HepG2 (cell line): Measurements from ENCODE around the gene DLL1. TPM values are rescaled to one million over a fixed set of nuclear protein-coding genes. Genes with fewer than 3 reads are reported as not detected.

Source experiments
- ATAC-seq: fragments of 200-7000 bp; cut with Tn5 transposase; 3 replicates; pipeline ENCODE4 v1.9.1; 2020; ENCODE audit warnings: mild to moderate bottlenecking, moderate library complexity
- BruUV-seq: library from RNA; stranded (reverse); fragments of 400-500 nt; replicated peaks from 2 replicates; lab custom pipeline; 2021; lab: Mats Ljungman, UMichigan
- CTCF ChIA-PET: fragments of 300-600 bp; formaldehyde crosslinking; extraction: SDS; loops from one replicate; lab custom pipeline; 2021; ENCODE audit warnings: low total read pairs, inconsistent platforms, low intra/inter-chr PET ratio; lab: Yijun Ruan, JAX
- POLR2A ChIA-PET: fragments of 350-600 bp; sonication (Branson Sonifier 250); formaldehyde crosslinking; loops from one replicate; lab custom pipeline; 2020; ENCODE audit warnings: antibody characterized with exemption, inconsistent platforms; lab: Yijun Ruan, JAX
- DNase-seq: peaks from one replicate; pipeline ENCODE4 v3.0.0-alpha.2; 2015; ENCODE audit warnings: low spot score
- FAIRE-seq: peaks from 3 replicates; lab custom pipeline; 2011; peaks lifted over from hg19 to GRCh38; lab: Jason Lieb, UNC
- H2AFZ ChIP-seq: one replicate; pipeline ENCODE4 v1.6.1; 2011; ENCODE audit warnings: low read length, inconsistent platforms
- H3K27ac ChIP-seq: fragments of 300-600 bp; 3 replicates; pipeline ENCODE4 v1.8.0; 2011; ENCODE audit warnings: mixed run types, mild to moderate bottlenecking, mixed read lengths, low read length, inconsistent platforms; ENCODE audit not compliant: insufficient read depth; ENCODE audit errors: extremely low read length
- H3K27me3 ChIP-seq, 2 experiments: fragments of 200-600 bp in 1 of 2; 2 replicates in 1 of 2; 3 replicates in 1 of 2; pipeline versions ENCODE4 v1.6.0 to v1.8.0; 2011; ENCODE audit warnings: low read length in 2 of 2, mild to moderate bottlenecking in 2 of 2, moderate library complexity in 2 of 2, inconsistent platforms in 1 of 2; ENCODE audit not compliant: insufficient read depth in 2 of 2, control insufficient read depth in 1 of 2
- H3K36me3 ChIP-seq, 2 experiments: fragments of 200-600 bp in 1 of 2; replicated peaks in 1 of 2; 2 replicates in 1 of 2; 3 replicates in 1 of 2; pipeline versions ENCODE4 v1.5.1 to v1.8.0; 2011; ENCODE audit warnings: low read length in 2 of 2, inconsistent platforms in 1 of 2; ENCODE audit not compliant: insufficient read depth in 2 of 2, control insufficient read depth in 1 of 2
- H3K4me1 ChIP-seq: 2 replicates; pipeline ENCODE4 v1.5.1; 2012; ENCODE audit warnings: low read length, inconsistent platforms; ENCODE audit not compliant: insufficient read depth
- H3K4me2 ChIP-seq: 2 replicates; pipeline ENCODE4 v1.6.0; 2011; ENCODE audit warnings: low read depth, low read length, inconsistent platforms
- H3K4me3 ChIP-seq, 3 experiments: fragments of 200-600 bp in 1 of 3; sonication (generic), shearing (Covaris generic) in 1 of 3; replicated peaks in 1 of 3; 2 replicates each; pipeline ENCODE4 v1.5.1; 2011 to 2016; ENCODE audit warnings: low read length in 3 of 3, inconsistent platforms in 2 of 3, low read depth in 2 of 3, mild to moderate bottlenecking in 2 of 3, control low read depth in 1 of 3, mixed read lengths in 1 of 3; ENCODE audit not compliant: insufficient read depth in 1 of 3
- H3K79me2 ChIP-seq: one replicate; pipeline ENCODE4 v1.6.1; 2011; ENCODE audit warnings: low read length, inconsistent platforms; ENCODE audit not compliant: insufficient read depth
- H3K9ac ChIP-seq: 2 replicates; pipeline ENCODE4 v1.6.0; 2011; ENCODE audit warnings: mild to moderate bottlenecking, low read depth, low read length, inconsistent platforms; ENCODE audit not compliant: insufficient read depth
- H3K9me3 ChIP-seq: 2 replicates; pipeline ENCODE4 v1.5.1; 2012; ENCODE audit warnings: mild to moderate bottlenecking, low read length
- H4K20me1 ChIP-seq: 2 replicates; pipeline ENCODE4 v1.6.0; 2011; ENCODE audit warnings: inconsistent platforms, mild to moderate bottlenecking, low read length, moderate library complexity; ENCODE audit not compliant: insufficient read depth
- CEBPG ChIP-seq: IDR thresholded peaks from 2 replicates; pipeline ENCODE4 v1.6.1; 2016
- EZH2 ChIP-seq: conservative IDR thresholded peaks from 2 replicates; pipeline ENCODE4 v1.6.1; 2012; ENCODE audit warnings: mild to moderate bottlenecking, low read depth, low read length, moderate library complexity
- THYN1 ChIP-seq: sonication (generic); formaldehyde crosslinking; IDR thresholded peaks from 2 replicates; pipeline ENCODE4 v1.8.1; 2023; ENCODE audit warnings: low read depth, mild to moderate bottlenecking, moderate library complexity, missing genetic modification reagents, borderline replicate concordance
- YEATS4 ChIP-seq: sonication (generic); formaldehyde crosslinking; IDR thresholded peaks from 2 replicates; pipeline ENCODE4 v1.4.0; 2020; ENCODE audit warnings: missing genetic modification reagents, borderline replicate concordance
- ZBTB8A ChIP-seq: sonication (generic); formaldehyde crosslinking; IDR thresholded peaks from 2 replicates; pipeline ENCODE4 v1.4.0; 2020; ENCODE audit warnings: mild to moderate bottlenecking, low read depth, missing genetic modification reagents, borderline replicate concordance
- ZNF589 ChIP-seq: sonication (generic); formaldehyde crosslinking; conservative IDR thresholded peaks from 2 replicates; pipeline ENCODE4 v1.8.0; 2022; ENCODE audit warnings: mild to moderate bottlenecking, moderate library complexity, missing genetic modification reagents
- ZNF780A ChIP-seq: sonication (generic); formaldehyde crosslinking; IDR thresholded peaks from 2 replicates; pipeline ENCODE4 v1.8.0; 2022; ENCODE audit warnings: mild to moderate bottlenecking, missing genetic modification reagents, moderate library complexity
- WGBS: methylation state at CpG from one replicate; pipeline ENCODE4 v1.1.6; 2017; ENCODE audit warnings: low lambda C conversion rate; 5-methylcytosine and 5-hydroxymethylcytosine counted together
- in situ Hi-C: cut with HindIII; loops from 2 replicates; pipeline ENCODE4 v1.10.0; 2017; ENCODE audit warnings: low pct_unique_long_range_greater_than_20kb; ENCODE audit not compliant: extremely low pct_ligation_motif_present
- intact Hi-C: fragments of 100-400 bp; cut with micrococcal nuclease; formaldehyde crosslinking; loops from one replicate; pipeline ENCODE4 v1.10.0; 2022; ENCODE audit not compliant: unreplicated experiment
- polyA plus RNA-seq, 8 experiments: library from polyadenylated mRNA; depleted of rRNA in 3 of 8; stranded (reverse) in 7 of 8; unstranded in 1 of 8; fragments of >200 nt; fragmentation: Illumina TruSeq in 4 of 8; extraction: Trizol in 4 of 8; gene quantifications; 2 replicates each; pipeline versions ENCODE4 v1.2.1 to v1.2.3, GENCODE V29; 2011 to 2016; ENCODE audit warnings: low read depth in 4 of 8, missing spikeins in 1 of 8, mixed read lengths in 1 of 8; ENCODE audit not compliant: insufficient read depth in 1 of 8
- total RNA-seq, 5 experiments: library from RNA; depleted of rRNA; stranded (reverse); fragments of >200 nt; fragmentation: Illumina TruSeq; extraction: Trizol; gene quantifications; 2 replicates each; pipeline ENCODE4 v1.2.3, GENCODE V29; 2016; ENCODE audit warnings: low read depth in 1 of 5
- TF ChIP-seq, protein P1 (sequence below): sonication (generic); formaldehyde crosslinking; IDR thresholded peaks from 2 replicates; pipeline ENCODE4 v1.4.0; 2020; ENCODE audit warnings: missing genetic modification reagents

The DLL1 gene
- total and polyA plus RNA-seq, 2 of the 13 experiments (the other 11 are each of a cell fraction or from before 2014, with no cell fraction given) = not detected

DNA sequence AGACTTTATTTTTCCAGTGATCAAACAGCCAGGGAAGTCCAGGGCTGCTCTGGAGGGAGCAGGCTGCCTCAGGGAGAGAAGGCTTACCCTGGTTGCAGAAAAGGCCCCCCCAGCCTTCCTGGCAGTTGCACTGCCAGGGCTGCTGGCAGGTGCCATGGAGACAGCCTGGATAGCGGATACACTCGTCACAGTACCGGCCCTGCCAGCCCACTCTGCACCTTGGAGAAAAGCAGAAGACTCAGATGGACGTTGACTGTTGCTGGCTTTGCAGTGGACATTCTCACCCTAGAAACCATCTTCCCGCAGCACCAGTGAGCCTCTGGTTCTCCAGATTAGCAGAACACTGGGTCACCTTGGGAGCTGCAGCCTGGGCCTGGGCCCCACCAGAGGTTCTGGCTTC is 5.4 kb downstream of the DLL1 start:
- intact Hi-C loops = no loop called here
- H3K27me3 ChIP-seq = peaks cover 29 to 92% of the 10 kb centered on the region in 2 experiments

GRCh38 chr6:170284866-170285469 is 5.9 kb downstream of the DLL1 start:
- ATAC-seq = no peak
- no peak for TF ChIP-seq THYN1 (CRISPR knock-in tag)
- 0 out of 2 replicates have a peak, but pooled peaks have one; percentile 47 for TF ChIP-seq EZH2
- no peak for TF ChIP-seq ZBTB8A (CRISPR knock-in tag)
- no peaks in the 10 kb centered on the region for H3K36me3 ChIP-seq
- intact Hi-C loops = no loop called here
- no peak overlapping the region for H3K9ac ChIP-seq
- no peaks in the 10 kb centered on the region; the same call in 1 of the 2 replicates for H4K20me1 ChIP-seq
- H3K27me3 ChIP-seq = peaks cover 31 to 92% of the 10 kb centered on the region in 2 experiments
- no TSS peak for BruUV-seq
- no peak overlapping the region for H2AFZ ChIP-seq
- no peak overlapping the region for H3K4me2 ChIP-seq
- in situ Hi-C loops = no loop called here
- ChIA-PET POLR2A (no interaction called here), CTCF (no interaction called here)
- H3K9me3 ChIP-seq = no peaks in the 10 kb centered on the region
- no peak for DNase-seq
- WGBS = 35% methylated on average over 18 of the region's 24 CpGs
- H3K79me2 ChIP-seq = no peaks in the 10 kb centered on the region
- peaks cover 21% of the 10 kb centered on the region for H3K4me1 ChIP-seq
- no peak overlapping the region for H3K27ac ChIP-seq
- no peak for FAIRE-seq
- no peak overlapping the region for H3K4me3 ChIP-seq

More for the DNA sequence above, 5.4 kb downstream of the DLL1 start:
- TF ChIP-seq ZNF589 = no peak
- TF ChIP-seq, protein P1, sequence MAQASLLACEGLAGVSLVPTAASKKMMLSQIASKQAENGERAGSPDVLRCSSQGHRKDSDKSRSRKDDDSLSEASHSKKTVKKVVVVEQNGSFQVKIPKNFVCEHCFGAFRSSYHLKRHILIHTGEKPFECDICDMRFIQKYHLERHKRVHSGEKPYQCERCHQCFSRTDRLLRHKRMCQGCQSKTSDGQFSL = no peak
- no peak for TF ChIP-seq YEATS4 (CRISPR knock-in tag)
- no peak for TF ChIP-seq CEBPG (CRISPR knock-in tag)
- no peak for TF ChIP-seq ZNF780A (CRISPR knock-in tag)
- no peak for ATAC-seq
- Histone ChIP-seq H3K9me3 (no peaks in the 10 kb centered on the region), H3K9ac (no peak overlapping the region), H3K4me3 (no peak overlapping the region), H3K36me3 (no peaks in the 10 kb centered on the region), H3K4me1 (peaks cover 16% of the 10 kb centered on the region), H4K20me1 (no peaks in the 10 kb centered on the region; the same call in 1 of the 2 replicates), H3K79me2 (no peaks in the 10 kb centered on the region), H2AFZ (no peak overlapping the region), H3K4me2 (no peak overlapping the region), H3K27ac (no peak overlapping the region)
- BruUV-seq = no TSS peak
- 3% methylated on average over 4 of the region's 5 CpGs for WGBS
- FAIRE-seq = no peak
- in situ Hi-C loops = no loop called here
- CTCF ChIA-PET = no interaction called here
- DNase-seq = no peak
- POLR2A ChIA-PET = no interaction called here
